HS-5 (cell line): Measurements from ENCODE around the gene OTX2.

Experiments
- DNase-seq: peaks from one replicate; pipeline ENCODE4 v3.0.0-alpha.2; 2012; ENCODE audit warnings: low read depth

OTX2 gene

GRCh38 chr14:56796259-56796658 is 14.0 kb downstream of the OTX2 start:
- no peak for DNase-seq

- no peak for DNase-seq
These were observed 15.0 kb downstream of the OTX2 start for GRCh38 chr14:56795284-56795622.

- DNase-seq, result no peak
These were observed 15.6 kb downstream of the OTX2 start for GRCh38 chr14:56794557-56795283.

GRCh38 chr14:56794088-56794556 is 16.2 kb downstream of the OTX2 start:
- DNase-seq, result no peak

GRCh38 chr14:56789955-56790354 is 20.3 kb downstream of the OTX2 start:
- no peak for DNase-seq

GRCh38 chr14:56787530-56787929 is 22.7 kb downstream of the OTX2 start:
- DNase-seq, result no peak

GRCh38 chr14:56782711-56783110 is 27.6 kb downstream of the OTX2 start:
- DNase-seq, result no peak

GRCh38 chr14:56774503-56774902 is 35.8 kb downstream of the OTX2 start:
- no peak for DNase-seq

- no peak for DNase-seq
These were observed 39.8 kb downstream of the OTX2 start for GRCh38 chr14:56770512-56770911.

- DNase-seq, result no peak
These were observed 49.9 kb downstream of the OTX2 start for GRCh38 chr14:56760164-56760914.

GRCh38 chr14:56759633-56760032 is 50.6 kb downstream of the OTX2 start:
- DNase-seq, result no peak

GRCh38 chr14:56759094-56759493 is 51.2 kb downstream of the OTX2 start:
- no peak for DNase-seq

GRCh38 chr14:56754921-56755320 is 55.4 kb downstream of the OTX2 start:
- no peak for DNase-seq

GRCh38 chr14:56753396-56753795 is 56.9 kb downstream of the OTX2 start:
- DNase-seq, result no peak

- no peak for DNase-seq
These were observed 57.9 kb downstream of the OTX2 start for GRCh38 chr14:56752428-56752827.

GRCh38 chr14:56751471-56751870 is 58.8 kb downstream of the OTX2 start:
- DNase-seq, result no peak
